H4 (cell line): ENCODE data around the gene OR14I1. TPM values are rescaled to one million over a fixed set of nuclear protein-coding genes. Genes with fewer than 3 reads are reported as not detected.
A peak's percentile ranks its signal among the peaks of the same experiment; 100 is the strongest.

ENCODE experiments used
- DNase-seq: peaks from one replicate; pipeline ENCODE4 v3.0.0-alpha.2; 2015; ENCODE audit warnings: low spot score
- total RNA-seq: library from RNA; depleted of rRNA; stranded (reverse); fragments of >200 nt; shearing (Covaris generic); gene quantifications from 2 replicates; pipeline ENCODE4 v1.2.3, GENCODE V29; 2014; rRNA removed

The OR14I1 gene
- total RNA-seq = not detected in 2 replicates

- no peak for DNase-seq
Observed at GRCh38 chr1:248702714-248703113, at the start of gene OR14I1. Gene OR14I1, minus strand, starts transcription at chr1:248702766.

- no peak for DNase-seq
Observed at GRCh38 chr1:248751635-248752034, 49.1 kb upstream of the OR14I1 start.

- no peak for DNase-seq
Observed at GRCh38 chr1:248751142-248751541, 48.6 kb upstream of the OR14I1 start.

- no peak for DNase-seq
Observed at GRCh38 chr1:248750496-248750895, 47.9 kb upstream of the OR14I1 start.

GRCh38 chr1:248748211-248748610, 45.6 kb upstream of the OR14I1 start:
- DNase-seq = no peak

GRCh38 chr1:248740876-248741275, 38.3 kb upstream of the OR14I1 start:
- no peak for DNase-seq

- no peak for DNase-seq
Observed at GRCh38 chr1:248739572-248740205, 37.1 kb upstream of the OR14I1 start.

GRCh38 chr1:248737457-248737856, 34.9 kb upstream of the OR14I1 start:
- no peak for DNase-seq

GRCh38 chr1:248736977-248737376, 34.4 kb upstream of the OR14I1 start:
- DNase-seq = no peak

- DNase-seq = no peak
Observed at GRCh38 chr1:248733566-248733965, 31.0 kb upstream of the OR14I1 start.

- peak; percentile 94 for DNase-seq
Observed at GRCh38 chr1:248730507-248731335, 28.2 kb upstream of the OR14I1 start.

- no peak for DNase-seq
Observed at GRCh38 chr1:248714248-248714647, 11.7 kb upstream of the OR14I1 start.

GRCh38 chr1:248710305-248710900, 7.8 kb upstream of the OR14I1 start:
- DNase-seq = no peak

- no peak for DNase-seq
Observed at GRCh38 chr1:248704606-248705005, 2.0 kb upstream of the OR14I1 start.

GRCh38 chr1:248703674-248704073, 1.1 kb upstream of the OR14I1 start:
- DNase-seq = no peak

- no peak for DNase-seq
Observed at GRCh38 chr1:248699099-248699498, 3.5 kb downstream of the OR14I1 start.

GRCh38 chr1:248697907-248698306, 4.7 kb downstream of the OR14I1 start:
- DNase-seq = no peak

GRCh38 chr1:248696774-248697173, 5.8 kb downstream of the OR14I1 start:
- no peak for DNase-seq

- DNase-seq = no peak
Observed at GRCh38 chr1:248696261-248696660, 6.3 kb downstream of the OR14I1 start.

- DNase-seq = no peak
Observed at GRCh38 chr1:248695451-248696132, 7.0 kb downstream of the OR14I1 start.

- DNase-seq = no peak
Observed at GRCh38 chr1:248691567-248692155, 10.9 kb downstream of the OR14I1 start.
